HG03342 (cell line): ENCODE results near the gene ABCC8.

Source experiments
- ATAC-seq: cut with Tn5 transposase; IDR thresholded peaks from one replicate; pipeline ENCODE4 v1.9.1; 2021; ENCODE audit warnings: mild to moderate bottlenecking, moderate library complexity; ENCODE audit not compliant: unreplicated experiment

Gene ABCC8

GRCh38 chr11:17389211-17389956 is 87.3 kb downstream of the ABCC8 start:
- peak; percentile 47 for ATAC-seq

- ATAC-seq: peak; percentile 42
Observed at GRCh38 chr11:17388609-17389210, 87.9 kb downstream of the ABCC8 start, which contains the start of gene KCNJ11. TSS of gene KCNJ11 (minus strand) at chr11:17388659. CDS start at chr11:17388091, 568 bp downstream.

- no peak for ATAC-seq
Observed at GRCh38 chr11:17387811-17388210, 88.8 kb downstream of the ABCC8 start.

GRCh38 chr11:17387254-17387653 is 89.4 kb downstream of the ABCC8 start:
- ATAC-seq: no peak

- peak; percentile 63 for ATAC-seq
Observed at GRCh38 chr11:17386331-17387084, 90.1 kb downstream of the ABCC8 start.

GRCh38 chr11:17385926-17386325 is 90.7 kb downstream of the ABCC8 start:
- ATAC-seq: no peak

GRCh38 chr11:17385492-17385891 is 91.2 kb downstream of the ABCC8 start:
- no peak for ATAC-seq

GRCh38 chr11:17384002-17384511 is 92.6 kb downstream of the ABCC8 start:
- no peak for ATAC-seq

GRCh38 chr11:17383461-17383860 is 93.2 kb downstream of the ABCC8 start:
- no peak for ATAC-seq

- no peak for ATAC-seq
Observed at GRCh38 chr11:17382046-17382728, 94.5 kb downstream of the ABCC8 start.

- no peak for ATAC-seq
Observed at GRCh38 chr11:17381156-17381555, 95.5 kb downstream of the ABCC8 start.

GRCh38 chr11:17379383-17380180 is 97.1 kb downstream of the ABCC8 start:
- ATAC-seq: no peak

- ATAC-seq: no peak
Observed at GRCh38 chr11:17378655-17379054, 98.0 kb downstream of the ABCC8 start.

GRCh38 chr11:17376493-17376892 is 100.2 kb downstream of the ABCC8 start:
- ATAC-seq: no peak

- no peak for ATAC-seq
Observed at GRCh38 chr11:17375547-17375946, 101.1 kb downstream of the ABCC8 start.

GRCh38 chr11:17371614-17372013 is 105.0 kb downstream of the ABCC8 start:
- no peak for ATAC-seq

- no peak for ATAC-seq
Observed at GRCh38 chr11:17369684-17370243, 106.9 kb downstream of the ABCC8 start.

- ATAC-seq: no peak
Observed at GRCh38 chr11:17369094-17369493, 107.6 kb downstream of the ABCC8 start.

- no peak for ATAC-seq
Observed at GRCh38 chr11:17368551-17368950, 108.1 kb downstream of the ABCC8 start.

- no peak for ATAC-seq
Observed at GRCh38 chr11:17366495-17366894, 110.2 kb downstream of the ABCC8 start.
